ENCODE measurements around the gene EIF4B. TPM values are rescaled to one million over a fixed set of nuclear protein-coding genes. Genes with fewer than 3 reads are reported as not detected.

The EIF4B gene
- total and polyA plus RNA-seq, 2 of the 8 experiments (the other 6 are each of a cell fraction or from before 2014, with no cell fraction given) = 269 to 816 TPM

DNA sequence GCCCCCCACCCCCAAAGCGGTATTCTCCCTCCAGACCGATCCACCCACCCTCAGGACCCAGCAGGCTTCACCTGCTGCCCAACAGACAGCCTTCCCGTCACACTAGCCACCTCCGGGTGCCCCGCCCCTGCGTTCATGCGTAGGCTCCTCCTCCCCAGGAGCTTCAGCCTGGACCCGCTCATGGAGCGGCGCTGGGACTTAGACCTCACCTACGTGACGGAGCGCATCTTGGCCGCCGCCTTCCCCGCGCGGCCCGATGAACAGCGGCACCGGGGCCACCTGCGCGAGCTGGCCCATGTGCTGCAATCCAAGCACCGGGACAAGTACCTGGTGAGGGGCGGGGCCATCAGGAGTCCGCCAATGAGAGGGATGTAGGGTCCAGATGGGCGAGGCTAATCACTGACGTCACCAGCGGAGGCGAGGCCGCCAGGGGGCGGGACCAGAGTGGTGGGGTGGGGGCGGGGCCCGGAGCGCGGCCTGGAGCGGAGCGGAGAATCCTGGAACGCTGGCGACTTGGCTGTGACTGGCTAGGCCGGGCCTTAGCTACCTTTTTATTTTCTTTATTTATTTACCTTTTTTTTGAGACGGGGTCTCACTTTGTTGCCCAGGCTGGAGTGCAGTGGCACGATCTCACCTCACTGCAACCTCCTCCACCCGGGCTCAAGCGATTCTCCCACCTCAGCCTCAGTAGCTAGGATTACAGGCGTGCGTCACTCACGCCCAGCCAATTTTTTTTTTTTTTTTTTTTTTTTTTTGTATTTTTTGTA, 48.0 kb downstream of the EIF4B start (continued):
- peak; percentile 40; the same call in 1 of the 2 replicates for TF ChIP-seq RBBP5 (IDR thresholded peaks at IDR 0.05; ENCODE audit: borderline replicate concordance, low read depth, low read length)
- TF ChIP-seq, protein P1, sequence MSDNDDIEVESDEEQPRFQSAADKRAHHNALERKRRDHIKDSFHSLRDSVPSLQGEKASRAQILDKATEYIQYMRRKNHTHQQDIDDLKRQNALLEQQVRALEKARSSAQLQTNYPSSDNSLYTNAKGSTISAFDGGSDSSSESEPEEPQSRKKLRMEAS (IDR thresholded peaks at IDR 0.05) = peak; percentile 87
- 0 out of 2 replicates have a peak, but pooled peaks have one; percentile 59 for TF ChIP-seq TAF1 (IDR thresholded peaks at IDR 0.05; ENCODE audit: low read depth, low read length)
- no peak for TF ChIP-seq SP1 (IDR thresholded peaks at IDR 0.05; ENCODE audit: low read depth, low read length)
- TF ChIP-seq CBX8 (IDR thresholded peaks at IDR 0.05; ENCODE audit: borderline replicate concordance, low read depth, low read length) = no peak
- TF ChIP-seq HDAC2 (IDR thresholded peaks at IDR 0.05; ENCODE audit: borderline replicate concordance in 1 of 2, low read depth in 2 of 2, low read length in 2 of 2) = no peak
- peak in 1 of 2 experiments; percentile 38; a peak in 1 of 4 replicates for TF ChIP-seq SIN3A (conservative IDR thresholded peaks at IDR 0.05 in 1 of 2, IDR thresholded peaks at IDR 0.05 in 1 of 2; ENCODE audit: low read depth in 1 of 2, low read length in 2 of 2)
- peak; percentile 66; the same call in 1 of the 2 replicates for TF ChIP-seq POLR2AphosphoS5 (IDR thresholded peaks at IDR 0.05; ENCODE audit: low read depth, low read length)
- peak; percentile 29 for TF ChIP-seq TAF7 (optimal IDR thresholded peaks at IDR 0.05; ENCODE audit: borderline replicate concordance, low read depth, low read length)
- TF ChIP-seq CREB1 (IDR thresholded peaks at IDR 0.05) = peak; percentile 84
- TF ChIP-seq, protein P2, sequence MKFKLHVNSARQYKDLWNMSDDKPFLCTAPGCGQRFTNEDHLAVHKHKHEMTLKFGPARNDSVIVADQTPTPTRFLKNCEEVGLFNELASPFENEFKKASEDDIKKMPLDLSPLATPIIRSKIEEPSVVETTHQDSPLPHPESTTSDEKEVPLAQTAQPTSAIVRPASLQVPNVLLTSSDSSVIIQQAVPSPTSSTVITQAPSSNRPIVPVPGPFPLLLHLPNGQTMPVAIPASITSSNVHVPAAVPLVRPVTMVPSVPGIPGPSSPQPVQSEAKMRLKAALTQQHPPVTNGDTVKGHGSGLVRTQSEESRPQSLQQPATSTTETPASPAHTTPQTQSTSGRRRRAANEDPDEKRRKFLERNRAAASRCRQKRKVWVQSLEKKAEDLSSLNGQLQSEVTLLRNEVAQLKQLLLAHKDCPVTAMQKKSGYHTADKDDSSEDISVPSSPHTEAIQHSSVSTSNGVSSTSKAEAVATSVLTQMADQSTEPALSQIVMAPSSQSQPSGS (IDR thresholded peaks at IDR 0.05; ENCODE audit: low read length) = no peak
- no peak for TF ChIP-seq MAFK (IDR thresholded peaks at IDR 0.05; ENCODE audit: low read depth, low read length)
- TF ChIP-seq, protein P3, sequence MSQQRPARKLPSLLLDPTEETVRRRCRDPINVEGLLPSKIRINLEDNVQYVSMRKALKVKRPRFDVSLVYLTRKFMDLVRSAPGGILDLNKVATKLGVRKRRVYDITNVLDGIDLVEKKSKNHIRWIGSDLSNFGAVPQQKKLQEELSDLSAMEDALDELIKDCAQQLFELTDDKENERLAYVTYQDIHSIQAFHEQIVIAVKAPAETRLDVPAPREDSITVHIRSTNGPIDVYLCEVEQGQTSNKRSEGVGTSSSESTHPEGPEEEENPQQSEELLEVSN (IDR thresholded peaks at IDR 0.05) = peak; percentile 37; the same call in 1 of the 2 replicates
- TF ChIP-seq SIRT6 (IDR thresholded peaks at IDR 0.05; ENCODE audit: low read length) = no peak
- no peak for TF ChIP-seq KDM5A (IDR thresholded peaks at IDR 0.05; ENCODE audit: low read length)
- TF ChIP-seq KDM4A (IDR thresholded peaks at IDR 0.05; ENCODE audit: low read depth, low read length, severe bottlenecking) = peak; percentile 84
- TF ChIP-seq GABPA (IDR thresholded peaks at IDR 0.05; ENCODE audit: borderline replicate concordance, insufficient read depth, low read length) = no peak
- peak; percentile 26; the same call in 1 of the 2 replicates for TF ChIP-seq TBP (IDR thresholded peaks at IDR 0.05; ENCODE audit: low read depth, low read length)
